ENCODE measurements around the gene VOPP1.

Gene VOPP1

GRCh38 chr7:55545496-55545895, 26.8 kb downstream of the VOPP1 start:
- H3K4me3 ChIP-seq (ENCODE audit: low read depth, low read length): no peak overlapping the region
- TF ChIP-seq CTCF (IDR thresholded peaks at IDR 0.05; ENCODE audit: borderline replicate concordance, insufficient read depth, low read depth, low read length): no peak

GRCh38 chr7:55540226-55540858, 32.0 kb downstream of the VOPP1 start:
- no peak overlapping the region for H3K4me3 ChIP-seq (ENCODE audit: low read depth, low read length)
- TF ChIP-seq CTCF (IDR thresholded peaks at IDR 0.05; ENCODE audit: borderline replicate concordance, insufficient read depth, low read depth, low read length): no peak

- TF ChIP-seq CTCF (IDR thresholded peaks at IDR 0.05; ENCODE audit: borderline replicate concordance, insufficient read depth, low read depth, low read length): no peak
- H3K4me3 ChIP-seq (ENCODE audit: low read depth, low read length): no peak overlapping the region
Measured at GRCh38 chr7:55539380-55539779, 32.9 kb downstream of the VOPP1 start.

- no peak for TF ChIP-seq CTCF (IDR thresholded peaks at IDR 0.05; ENCODE audit: borderline replicate concordance, insufficient read depth, low read depth, low read length)
Measured at GRCh38 chr7:55538538-55538937, 33.8 kb downstream of the VOPP1 start.

GRCh38 chr7:55537458-55537990, 34.8 kb downstream of the VOPP1 start:
- TF ChIP-seq CTCF (IDR thresholded peaks at IDR 0.05; ENCODE audit: borderline replicate concordance, insufficient read depth, low read depth, low read length): no peak
- H3K4me3 ChIP-seq (ENCODE audit: low read depth, low read length): peak overlapping the region; percentile 57

More at GRCh38 chr7:55538538-55538937, 33.8 kb downstream of the VOPP1 start:
- H3K4me3 ChIP-seq (ENCODE audit: low read depth, low read length): no peak overlapping the region

GRCh38 chr7:55536619-55537457, 35.5 kb downstream of the VOPP1 start:
- H3K4me3 ChIP-seq (ENCODE audit: low read depth, low read length): peak overlapping the region; percentile 57
- TF ChIP-seq CTCF (IDR thresholded peaks at IDR 0.05; ENCODE audit: borderline replicate concordance, insufficient read depth, low read depth, low read length): peak; percentile 30; the same call in 1 of the 2 replicates
